IMR-90 (cell line): ENCODE results near the gene TCOF1. TPM values are rescaled to one million over a fixed set of nuclear protein-coding genes. Genes with fewer than 3 reads are reported as not detected.

Experiments
- ATAC-seq: fragments of 200-7000 bp; cut with Tn5 transposase; 2 replicates; pipeline ENCODE4 v1.9.1; 2020; ENCODE audit warnings: low read depth, mild to moderate bottlenecking, moderate library complexity
- BruUV-seq: library from RNA; stranded (reverse); fragments of 400-500 nt; replicated peaks from 2 replicates; lab custom pipeline; 2021; lab: Mats Ljungman, UMichigan
- CTCF ChIA-PET: fragments of 300-600 bp; formaldehyde crosslinking; extraction: SDS; loops from one replicate; lab custom pipeline; 2021; ENCODE audit warnings: antibody characterized with exemption; lab: Yijun Ruan, JAX
- POLR2A ChIA-PET: fragments of 300-600 bp; sonication (Branson Sonifier 250); formaldehyde crosslinking; loops from one replicate; lab custom pipeline; 2022; ENCODE audit warnings: antibody characterized with exemption; ENCODE audit not compliant: unreplicated experiment; lab: Charles Lee
- DNase-seq: peaks from one replicate; pipeline ENCODE4 v3.0.0; 2013
- H2AFZ ChIP-seq: replicated peaks from 2 replicates; pipeline ENCODE3; 2013; ENCODE audit warnings: low read length, mild to moderate bottlenecking; ENCODE audit not compliant: poor library complexity
- H2AK5ac ChIP-seq: 2 replicates; pipeline ENCODE4 v1.6.1; 2013; ENCODE audit warnings: low read depth, low read length, inconsistent platforms
- H2AK9ac ChIP-seq: replicated peaks from 2 replicates; pipeline ENCODE3; 2013; ENCODE audit warnings: mild to moderate bottlenecking, low read depth, low read length, moderate library complexity; ENCODE audit not compliant: poor library complexity
- H2BK120ac ChIP-seq: 2 replicates; pipeline ENCODE4 v1.6.1; 2013; ENCODE audit warnings: low read depth, low read length, inconsistent platforms
- H2BK15ac ChIP-seq: 3 replicates; pipeline ENCODE4 v1.6.1; 2013; ENCODE audit warnings: low read depth, low read length, inconsistent platforms
- H2BK20ac ChIP-seq: 2 replicates; pipeline ENCODE4 v1.6.1; 2013; ENCODE audit warnings: low read depth, mild to moderate bottlenecking, inconsistent platforms, low read length, moderate library complexity
- H2BK5ac ChIP-seq: 2 replicates; pipeline ENCODE4 v1.6.1; 2013; ENCODE audit warnings: mild to moderate bottlenecking, low read depth, low read length, inconsistent platforms; ENCODE audit not compliant: poor library complexity, severe bottlenecking
- H3K14ac ChIP-seq: replicated peaks from 2 replicates; pipeline ENCODE4 v1.6.1; 2013; ENCODE audit warnings: low read depth, low read length, inconsistent platforms
- H3K18ac ChIP-seq: 2 replicates; pipeline ENCODE4 v1.6.1; 2013; ENCODE audit warnings: low read depth, low read length, control low read depth
- H3K23ac ChIP-seq: 2 replicates; pipeline ENCODE4 v1.6.1; 2013; ENCODE audit warnings: low read depth, low read length, inconsistent platforms
- H3K27ac ChIP-seq: 2 replicates; pipeline ENCODE4 v1.5.1; 2013; ENCODE audit warnings: mild to moderate bottlenecking, control low read depth, low read length; ENCODE audit not compliant: insufficient read depth
- H3K27me3 ChIP-seq: 2 replicates; pipeline ENCODE4 v1.6.1; 2013; ENCODE audit warnings: low read length; ENCODE audit not compliant: control insufficient read depth, insufficient read depth
- H3K36me3 ChIP-seq: 2 replicates; pipeline ENCODE4 v1.6.1; 2013; ENCODE audit warnings: low read length, mixed read lengths; ENCODE audit not compliant: control insufficient read depth, insufficient read depth
- H3K4ac ChIP-seq: 2 replicates; pipeline ENCODE4 v1.6.1; 2013; ENCODE audit warnings: low read depth, low read length, inconsistent platforms
- H3K4me1 ChIP-seq: 2 replicates; pipeline ENCODE4 v1.6.1; 2013; ENCODE audit warnings: low read length, mixed read lengths; ENCODE audit not compliant: control insufficient read depth, insufficient read depth
- H3K4me2 ChIP-seq: 2 replicates; pipeline ENCODE4 v1.6.1; 2013; ENCODE audit warnings: low read depth, mild to moderate bottlenecking, control low read depth, low read length, moderate library complexity
- H3K4me3 ChIP-seq: 2 replicates; pipeline ENCODE4 v1.5.1; 2013; ENCODE audit warnings: low read depth, mild to moderate bottlenecking, control low read depth, low read length, moderate library complexity; ENCODE audit not compliant: insufficient read depth
- H3K56ac ChIP-seq: 2 replicates; pipeline ENCODE4 v1.6.1; 2013; ENCODE audit warnings: low read length, inconsistent platforms; ENCODE audit not compliant: insufficient read depth; ENCODE audit errors: extremely low read depth
- H3K79me1 ChIP-seq, 2 experiments: 2 replicates each; pipeline ENCODE4 v1.6.1; 2013; ENCODE audit warnings: low read length in 2 of 2, inconsistent platforms in 1 of 2, low read depth in 1 of 2
- H3K9ac ChIP-seq: 2 replicates; pipeline ENCODE4 v1.6.1; 2013; ENCODE audit warnings: low read depth, low read length, control low read depth
- H3K9me1 ChIP-seq: 2 replicates; pipeline ENCODE4 v1.6.1; 2013; ENCODE audit warnings: low read length, inconsistent platforms; ENCODE audit not compliant: insufficient read depth
- H3K9me3 ChIP-seq: 2 replicates; pipeline ENCODE4 v1.6.1; 2013; ENCODE audit warnings: low read length; ENCODE audit not compliant: control insufficient read depth, insufficient read depth
- H4K20me1 ChIP-seq: 2 replicates; pipeline ENCODE4 v1.6.1; 2013; ENCODE audit warnings: low read length, inconsistent platforms; ENCODE audit not compliant: insufficient read depth
- H4K5ac ChIP-seq: 2 replicates; pipeline ENCODE4 v1.6.1; 2013; ENCODE audit warnings: mild to moderate bottlenecking, low read depth, low read length, control low read depth
- H4K8ac ChIP-seq, 2 experiments: 2 replicates each; pipeline ENCODE4 v1.6.1; 2013; ENCODE audit warnings: low read depth in 2 of 2, low read length in 2 of 2, control low read depth in 1 of 2, inconsistent platforms in 1 of 2
- H4K91ac ChIP-seq: 2 replicates; pipeline ENCODE4 v1.6.1; 2013; ENCODE audit warnings: low read depth, low read length, inconsistent platforms; ENCODE audit not compliant: insufficient read depth
- CHD1 ChIP-seq: IDR thresholded peaks from 2 replicates; pipeline ENCODE4 v1.6.1; 2012; ENCODE audit warnings: low read depth, low read length, improper control_type of control experiment
- ELK1 ChIP-seq: fragments of 150-350 bp; IDR thresholded peaks from 2 replicates; pipeline ENCODE4 v1.6.1; 2016; ENCODE audit warnings: low read depth, mild to moderate bottlenecking, low read length, moderate library complexity, borderline replicate concordance
- FOS ChIP-seq: fragments of 150-350 bp; IDR thresholded peaks from 2 replicates; pipeline ENCODE4 v1.6.1; 2016; ENCODE audit warnings: low read depth, low read length
- MXI1 ChIP-seq: IDR thresholded peaks from 2 replicates; pipeline ENCODE4 v1.6.1; 2012; ENCODE audit warnings: low read depth, mild to moderate bottlenecking, low read length, moderate library complexity, borderline replicate concordance
- NFE2L2 ChIP-seq: fragments of 150-350 bp; IDR thresholded peaks from 2 replicates; pipeline ENCODE4 v1.6.1; 2016; ENCODE audit warnings: low read depth, mild to moderate bottlenecking, low read length
- POLR2A ChIP-seq: IDR thresholded peaks from 2 replicates; pipeline ENCODE4 v1.6.1; 2012; ENCODE audit warnings: mild to moderate bottlenecking, low read depth, low read length
- RAD21 ChIP-seq: IDR thresholded peaks from 2 replicates; pipeline ENCODE4 v1.6.1; 2012; ENCODE audit warnings: low read length, improper control_type of control experiment
- RCOR1 ChIP-seq: IDR thresholded peaks from 2 replicates; pipeline ENCODE4 v1.6.1; 2012; ENCODE audit warnings: mild to moderate bottlenecking, low read length, improper control_type of control experiment; ENCODE audit not compliant: insufficient replicate concordance
- SMC3 ChIP-seq: fragments of 150-350 bp; IDR thresholded peaks from 2 replicates; pipeline ENCODE4 v1.6.1; 2016; ENCODE audit warnings: low read depth, mild to moderate bottlenecking, antibody characterized with exemption, low read length, moderate library complexity
- WGBS, 2 experiments: methylation state at CpG; one replicate each; pipeline versions ENCODE4 v1.1.5 to v1.1.7; 2013; ENCODE audit warnings: missing lambda C conversion rate in 2 of 2; ENCODE audit not compliant: insufficient read length in 1 of 2; ENCODE audit errors: extremely low coverage in 2 of 2; 5-methylcytosine and 5-hydroxymethylcytosine counted together
- dilution Hi-C: fragments of 300-500 bp; cut with HindIII; formaldehyde crosslinking; loops from one replicate; pipeline ENCODE4 v1.14.3; 2018; ENCODE audit warnings: low sequenced_read_pairs; ENCODE audit not compliant: unreplicated experiment
- in situ Hi-C: fragments of 300-500 bp; cut with MboI; formaldehyde crosslinking; loops from 3 replicates; pipeline ENCODE4 v1.14.3; 2019; ENCODE audit warnings: low sequenced_read_pairs, inconsistent platforms, mixed read lengths
- intact Hi-C: fragments of 100-400 bp; cut with micrococcal nuclease; formaldehyde crosslinking; loops from 2 replicates; pipeline ENCODE4 v1.10.0; 2022
- polyA plus RNA-seq, 3 experiments: library from polyadenylated mRNA; depleted of rRNA; stranded (reverse); fragments of >200 nt; gene quantifications; 2 replicates each; pipeline ENCODE4 v1.2.3, GENCODE V29; 2012; ENCODE audit warnings: low replicate concordance in 1 of 3
- total RNA-seq: library from RNA; depleted of rRNA; stranded (reverse); fragments of >200 nt; gene quantifications from 2 replicates; pipeline ENCODE4 v1.2.3, GENCODE V29; 2012

Gene TCOF1
- total and polyA plus RNA-seq, 2 of the 4 experiments (the other 2 are of a cell fraction): 18.2 to 19.7 TPM

- no peak for TF ChIP-seq POLR2A
Measured at GRCh38 chr5:150400316-150401075, 43.0 kb downstream of the TCOF1 start (continued).

GRCh38 chr5:150401076-150401375 lies 43.5 kb downstream of the TCOF1 start:
- no TSS peak for BruUV-seq
- H2AFZ ChIP-seq: no peak overlapping the region
- no peak overlapping the region for H3K4me2 ChIP-seq
- H2BK15ac ChIP-seq: no peak overlapping the region
- H3K36me3 ChIP-seq: peaks cover 30% of the 10 kb centered on the region
- no peaks in the 10 kb centered on the region for H3K27me3 ChIP-seq
- in situ Hi-C loops (no loop called here), intact Hi-C loops (no loop called here), dilution Hi-C loops (no loop called here)
- no peak overlapping the region for H3K4ac ChIP-seq
- H2BK120ac ChIP-seq: no peak overlapping the region
- no peak overlapping the region for H3K9ac ChIP-seq
- no peak overlapping the region for H3K18ac ChIP-seq
- H3K9me1 ChIP-seq: peaks cover 35% of the 10 kb centered on the region
- no CpG with 5 or more reads among the region's 3 CpGs for WGBS, 2 experiments
- H2BK20ac ChIP-seq: no peak overlapping the region
- no peak overlapping the region for H3K14ac ChIP-seq
- ChIA-PET POLR2A (no interaction called here), CTCF (interaction anchor here (0.6 kb wide), 1 partner anchor 168 kb away, joined by 3 read pairs; no protein-coding TSS in a partner anchor)
- H2AK5ac ChIP-seq: no peak overlapping the region
- H2AK9ac ChIP-seq: no peak overlapping the region
- H3K4me1 ChIP-seq: peaks cover 19% of the 10 kb centered on the region
- H3K9me3 ChIP-seq: no peaks in the 10 kb centered on the region
- H3K79me1 ChIP-seq: peaks cover 0 to 15% of the 10 kb centered on the region in 2 experiments; a peak in 1 of 4 replicates
- no peak overlapping the region for H2BK5ac ChIP-seq
- no peak overlapping the region for H4K8ac ChIP-seq
- no peak overlapping the region for H3K4me3 ChIP-seq
- no peak overlapping the region for H3K23ac ChIP-seq
- DNase-seq (no peak), ATAC-seq (no peak)
- no peak overlapping the region for H4K91ac ChIP-seq
- H3K56ac ChIP-seq: no peak overlapping the region
- H3K27ac ChIP-seq: no peak overlapping the region
- H4K5ac ChIP-seq: no peak overlapping the region
- H4K20me1 ChIP-seq: peaks cover 7% of the 10 kb centered on the region; the same call in 1 of the 2 replicates
- no peak for TF ChIP-seq FOS
- no peak for TF ChIP-seq ELK1
- TF ChIP-seq CHD1: no peak
- TF ChIP-seq RAD21: no peak
- no peak for TF ChIP-seq NFE2L2
- TF ChIP-seq MXI1: no peak
- no peak for TF ChIP-seq RCOR1
- TF ChIP-seq SMC3: no peak
